ENCODE results near the gene GLT1D1.
"Not testable (repeated sequence)": the region's sequence is repeated elsewhere in the genome, so short reads cannot be mapped to it uniquely, and the experiment has no call there.

The GLT1D1 gene

GRCh38 chr12:128820253-128820652 lies 33.0 kb upstream of the GLT1D1 start:
- in situ Hi-C loops (cut with HindIII; ENCODE audit: low sequenced_read_pairs), result no loop called here

- in situ Hi-C loops (cut with HindIII; ENCODE audit: low sequenced_read_pairs), result no loop called here
These were observed 32.4 kb upstream of the GLT1D1 start for GRCh38 chr12:128820723-128821432.

GRCh38 chr12:128823216-128823915 lies 29.9 kb upstream of the GLT1D1 start:
- in situ Hi-C loops (cut with HindIII; ENCODE audit: low sequenced_read_pairs), result no loop called here

GRCh38 chr12:128823916-128824839 lies 29.1 kb upstream of the GLT1D1 start, which contains the start of gene SLC15A4:
Gene SLC15A4 (minus strand): TSS chr12:128823958. CDS start chr12:128823943, 15 bp downstream.
- in situ Hi-C loops (cut with HindIII; ENCODE audit: low sequenced_read_pairs), result no loop called here

GRCh38 chr12:128825835-128826234 lies 27.4 kb upstream of the GLT1D1 start:
- in situ Hi-C loops (cut with HindIII; ENCODE audit: low sequenced_read_pairs), result no loop called here

- in situ Hi-C loops (cut with HindIII; ENCODE audit: low sequenced_read_pairs), result no loop called here
These were observed 25.6 kb upstream of the GLT1D1 start for GRCh38 chr12:128827724-128828123.

GRCh38 chr12:128829861-128830504 lies 23.3 kb upstream of the GLT1D1 start:
- in situ Hi-C loops (cut with HindIII; ENCODE audit: low sequenced_read_pairs), result no loop called here

GRCh38 chr12:128830505-128830893 lies 22.8 kb upstream of the GLT1D1 start:
- in situ Hi-C loops (cut with HindIII; ENCODE audit: low sequenced_read_pairs), result no loop called here

GRCh38 chr12:128833418-128833817 lies 19.9 kb upstream of the GLT1D1 start:
- in situ Hi-C loops (cut with HindIII; ENCODE audit: low sequenced_read_pairs), result no loop called here

- in situ Hi-C loops (cut with HindIII; ENCODE audit: low sequenced_read_pairs), result not testable (repeated sequence)
These were observed 13.4 kb upstream of the GLT1D1 start for GRCh38 chr12:128839885-128840284.

- in situ Hi-C loops (cut with HindIII; ENCODE audit: low sequenced_read_pairs), result no loop called here
These were observed 12.3 kb upstream of the GLT1D1 start for GRCh38 chr12:128840862-128841468.

GRCh38 chr12:128842579-128842978 lies 10.7 kb upstream of the GLT1D1 start:
- in situ Hi-C loops (cut with HindIII; ENCODE audit: low sequenced_read_pairs), result no loop called here

GRCh38 chr12:128843538-128843937 lies 9.7 kb upstream of the GLT1D1 start:
- in situ Hi-C loops (cut with HindIII; ENCODE audit: low sequenced_read_pairs), result no loop called here

GRCh38 chr12:128844031-128844635 lies 9.1 kb upstream of the GLT1D1 start:
- in situ Hi-C loops (cut with HindIII; ENCODE audit: low sequenced_read_pairs), result no loop called here

GRCh38 chr12:128846671-128847070 lies 6.6 kb upstream of the GLT1D1 start:
- in situ Hi-C loops (cut with HindIII; ENCODE audit: low sequenced_read_pairs), result not testable (repeated sequence)

GRCh38 chr12:128848371-128848770 lies 4.9 kb upstream of the GLT1D1 start:
- in situ Hi-C loops (cut with HindIII; ENCODE audit: low sequenced_read_pairs), result no loop called here

- in situ Hi-C loops (cut with HindIII; ENCODE audit: low sequenced_read_pairs), result not testable (repeated sequence)
These were observed 3.5 kb upstream of the GLT1D1 start for GRCh38 chr12:128849806-128850205.

- in situ Hi-C loops (cut with HindIII; ENCODE audit: low sequenced_read_pairs), result no loop called here
These were observed 2.9 kb upstream of the GLT1D1 start for GRCh38 chr12:128850400-128850799.

- in situ Hi-C loops (cut with HindIII; ENCODE audit: low sequenced_read_pairs), result not testable (repeated sequence)
These were observed 1.8 kb upstream of the GLT1D1 start for GRCh38 chr12:128851429-128851828.

All from endothelial cell of hepatic sinusoid (primary cell).